K562 (cell line): ENCODE results near the gene MGAT5.

Source experiments
- RBM17 ChIP-seq: fragments of 200-400 bp; formaldehyde crosslinking; IDR thresholded peaks from 2 replicates; pipeline ENCODE4 v1.6.1; 2017; ENCODE audit warnings: low read depth, mild to moderate bottlenecking, low read length, borderline replicate concordance
- SMARCA5 ChIP-seq: fragments of 450-650 bp; IDR thresholded peaks from 2 replicates; pipeline ENCODE4 v1.6.1; 2016
- TAF9B ChIP-seq: fragments of 450-650 bp; IDR thresholded peaks from 2 replicates; pipeline ENCODE4 v1.6.1; 2018; ENCODE audit warnings: mild to moderate bottlenecking; ENCODE audit not compliant: partially characterized antibody
- TARDBP ChIP-seq: fragments of 450-650 bp; IDR thresholded peaks from 2 replicates; pipeline ENCODE4 v1.6.1; 2016
- ZBTB8A ChIP-seq: fragments of 450-650 bp; IDR thresholded peaks from 2 replicates; pipeline ENCODE4 v1.6.1; 2018; ENCODE audit warnings: mild to moderate bottlenecking, moderate library complexity; ENCODE audit not compliant: partially characterized antibody
- ZFP30 ChIP-seq: fragments of 250-450 bp; sonication (Bioruptor Pico); IDR thresholded peaks from 2 replicates; pipeline ENCODE4 v1.8.0; 2022; ENCODE audit warnings: moderate library complexity, mild to moderate bottlenecking, inconsistent platforms, borderline replicate concordance

GRCh38 chr2:134489732-134490384 lies 236.0 kb downstream of the MGAT5 start:
- TF ChIP-seq ZFP30 (CRISPR knock-in tag) (no peak), TAF9B (no peak), TARDBP (no peak), ZBTB8A (no peak), RBM17 (no peak), SMARCA5 (no peak)
